HepG2 (cell line): ENCODE results near the gene KRTAP10-2. TPM values are rescaled to one million over a fixed set of nuclear protein-coding genes. Genes with fewer than 3 reads are reported as not detected.

Experiments
- ATAC-seq: fragments of 200-7000 bp; cut with Tn5 transposase; 3 replicates; pipeline ENCODE4 v1.9.1; 2020; ENCODE audit warnings: mild to moderate bottlenecking, moderate library complexity
- Bru-seq: library from RNA; stranded (reverse); fragments of 400-500 nt; gene quantifications from one replicate; lab custom pipeline; 2021; lab: Mats Ljungman, UMichigan
- BruChase-seq, 2 experiments: library from RNA; stranded (reverse); fragments of 400-500 nt; gene quantifications; one replicate each; lab custom pipeline; 2021; lab: Mats Ljungman, UMichigan
- BruUV-seq: library from RNA; stranded (reverse); fragments of 400-500 nt; replicated peaks from 2 replicates; lab custom pipeline; 2021; lab: Mats Ljungman, UMichigan
- CTCF ChIA-PET: fragments of 300-600 bp; formaldehyde crosslinking; extraction: SDS; loops from one replicate; lab custom pipeline; 2021; ENCODE audit warnings: low total read pairs, inconsistent platforms, low intra/inter-chr PET ratio; lab: Yijun Ruan, JAX
- POLR2A ChIA-PET: fragments of 350-600 bp; sonication (Branson Sonifier 250); formaldehyde crosslinking; loops from one replicate; lab custom pipeline; 2020; ENCODE audit warnings: antibody characterized with exemption, inconsistent platforms; lab: Yijun Ruan, JAX
- DNase-seq: peaks from one replicate; pipeline ENCODE4 v3.0.0-alpha.2; 2015; ENCODE audit warnings: low spot score
- FAIRE-seq: peaks from 3 replicates; lab custom pipeline; 2011; peaks lifted over from hg19 to GRCh38; lab: Jason Lieb, UNC
- H2AFZ ChIP-seq: one replicate; pipeline ENCODE4 v1.6.1; 2011; ENCODE audit warnings: low read length, inconsistent platforms
- H3K27ac ChIP-seq: fragments of 300-600 bp; 3 replicates; pipeline ENCODE4 v1.8.0; 2011; ENCODE audit warnings: mixed run types, mild to moderate bottlenecking, mixed read lengths, low read length, inconsistent platforms; ENCODE audit not compliant: insufficient read depth; ENCODE audit errors: extremely low read length
- H3K27me3 ChIP-seq, 2 experiments: fragments of 200-600 bp in 1 of 2; 2 replicates in 1 of 2; 3 replicates in 1 of 2; pipeline versions ENCODE4 v1.6.0 to v1.8.0; 2011; ENCODE audit warnings: low read length in 2 of 2, mild to moderate bottlenecking in 2 of 2, moderate library complexity in 2 of 2, inconsistent platforms in 1 of 2; ENCODE audit not compliant: insufficient read depth in 2 of 2, control insufficient read depth in 1 of 2
- H3K36me3 ChIP-seq, 2 experiments: fragments of 200-600 bp in 1 of 2; replicated peaks in 1 of 2; 2 replicates in 1 of 2; 3 replicates in 1 of 2; pipeline versions ENCODE4 v1.5.1 to v1.8.0; 2011; ENCODE audit warnings: low read length in 2 of 2, inconsistent platforms in 1 of 2; ENCODE audit not compliant: insufficient read depth in 2 of 2, control insufficient read depth in 1 of 2
- H3K4me1 ChIP-seq: 2 replicates; pipeline ENCODE4 v1.5.1; 2012; ENCODE audit warnings: low read length, inconsistent platforms; ENCODE audit not compliant: insufficient read depth
- H3K4me2 ChIP-seq: 2 replicates; pipeline ENCODE4 v1.6.0; 2011; ENCODE audit warnings: low read depth, low read length, inconsistent platforms
- H3K4me3 ChIP-seq, 3 experiments: fragments of 200-600 bp in 1 of 3; sonication (generic), shearing (Covaris generic) in 1 of 3; replicated peaks in 1 of 3; 2 replicates each; pipeline ENCODE4 v1.5.1; 2011 to 2016; ENCODE audit warnings: low read length in 3 of 3, inconsistent platforms in 2 of 3, low read depth in 2 of 3, mild to moderate bottlenecking in 2 of 3, control low read depth in 1 of 3, mixed read lengths in 1 of 3; ENCODE audit not compliant: insufficient read depth in 1 of 3
- H3K79me2 ChIP-seq: one replicate; pipeline ENCODE4 v1.6.1; 2011; ENCODE audit warnings: low read length, inconsistent platforms; ENCODE audit not compliant: insufficient read depth
- H3K9ac ChIP-seq: 2 replicates; pipeline ENCODE4 v1.6.0; 2011; ENCODE audit warnings: mild to moderate bottlenecking, low read depth, low read length, inconsistent platforms; ENCODE audit not compliant: insufficient read depth
- H3K9me3 ChIP-seq: 2 replicates; pipeline ENCODE4 v1.5.1; 2012; ENCODE audit warnings: mild to moderate bottlenecking, low read length
- H4K20me1 ChIP-seq: 2 replicates; pipeline ENCODE4 v1.6.0; 2011; ENCODE audit warnings: inconsistent platforms, mild to moderate bottlenecking, low read length, moderate library complexity; ENCODE audit not compliant: insufficient read depth
- ELF1 ChIP-seq: sonication (generic); formaldehyde crosslinking; IDR thresholded peaks from 2 replicates; pipeline ENCODE4 v1.4.0; 2020; ENCODE audit warnings: missing genetic modification reagents
- EP300 ChIP-seq, 3 experiments: sonication (generic) in 1 of 3; formaldehyde crosslinking in 1 of 3; IDR thresholded peaks; 2 replicates each; pipeline versions ENCODE4 v1.5.1 to v1.6.1; 2011 to 2020; ENCODE audit warnings: low read depth in 2 of 3, low read length in 2 of 3, borderline replicate concordance in 1 of 3, improper control_type of control experiment in 1 of 3, mild to moderate bottlenecking in 1 of 3, missing genetic modification reagents in 1 of 3, moderate library complexity in 1 of 3
- GRHL1 ChIP-seq: sonication (generic); formaldehyde crosslinking; conservative IDR thresholded peaks from 2 replicates; pipeline ENCODE4 v1.8.0; 2022; ENCODE audit warnings: missing genetic modification reagents
- HNF1B ChIP-seq: sonication (generic); formaldehyde crosslinking; IDR thresholded peaks from 2 replicates; pipeline ENCODE4 v1.5.1; 2020; ENCODE audit warnings: mild to moderate bottlenecking, moderate library complexity, missing genetic modification reagents
- ZNF687 ChIP-seq: sonication (generic); formaldehyde crosslinking; IDR thresholded peaks from 2 replicates; pipeline ENCODE4 v1.5.1; 2020; ENCODE audit warnings: mild to moderate bottlenecking, missing genetic modification reagents, moderate library complexity
- WGBS: methylation state at CpG from one replicate; pipeline ENCODE4 v1.1.6; 2017; ENCODE audit warnings: low lambda C conversion rate; 5-methylcytosine and 5-hydroxymethylcytosine counted together
- in situ Hi-C: cut with HindIII; loops from 2 replicates; pipeline ENCODE4 v1.10.0; 2017; ENCODE audit warnings: low pct_unique_long_range_greater_than_20kb; ENCODE audit not compliant: extremely low pct_ligation_motif_present
- intact Hi-C: fragments of 100-400 bp; cut with micrococcal nuclease; formaldehyde crosslinking; loops from one replicate; pipeline ENCODE4 v1.10.0; 2022; ENCODE audit not compliant: unreplicated experiment
- long read RNA-seq, 2 experiments: library from RNA in 1 of 2; library from polyadenylated mRNA in 1 of 2; stranded (forward) in 1 of 2; unstranded in 1 of 2; transcript quantifications; one replicate each; pipeline ENCODE4 v2.0.0, GENCODE V29; 2019 to 2022
- polyA minus RNA-seq, 3 experiments: library from RNA; depleted of rRNA, polyadenylated mRNA; stranded (reverse); fragments of >200 nt; gene quantifications; 2 replicates each; pipeline ENCODE4 v1.2.3, GENCODE V29; 2011; ENCODE audit warnings: low replicate concordance in 1 of 3
- polyA plus RNA-seq, 8 experiments: library from polyadenylated mRNA; depleted of rRNA in 3 of 8; stranded (reverse) in 7 of 8; unstranded in 1 of 8; fragments of >200 nt; fragmentation: Illumina TruSeq in 4 of 8; extraction: Trizol in 4 of 8; gene quantifications; 2 replicates each; pipeline versions ENCODE4 v1.2.1 to v1.2.3, GENCODE V29; 2011 to 2016; ENCODE audit warnings: low read depth in 4 of 8, missing spikeins in 1 of 8, mixed read lengths in 1 of 8; ENCODE audit not compliant: insufficient read depth in 1 of 8
- total RNA-seq, 5 experiments: library from RNA; depleted of rRNA; stranded (reverse); fragments of >200 nt; fragmentation: Illumina TruSeq; extraction: Trizol; gene quantifications; 2 replicates each; pipeline ENCODE4 v1.2.3, GENCODE V29; 2016; ENCODE audit warnings: low read depth in 1 of 5

The KRTAP10-2 gene
- not detected in 2 replicates for total RNA-seq (2016; rRNA removed; fragmentation: Illumina TruSeq; extraction: Trizol)
- not detected in 2 replicates for total RNA-seq (2016; cell fraction: cytosol; rRNA removed; fragmentation: Illumina TruSeq; extraction: Trizol; ENCODE audit: low read depth)
- total RNA-seq (2016; cell fraction: insoluble cytoplasmic fraction; rRNA removed; fragmentation: Illumina TruSeq; extraction: Trizol): not detected in 2 replicates
- total RNA-seq (2016; cell fraction: membrane; rRNA removed; fragmentation: Illumina TruSeq; extraction: Trizol): not detected in 2 replicates
- not detected in 2 replicates for total RNA-seq (2016; cell fraction: nucleus; rRNA removed; fragmentation: Illumina TruSeq; extraction: Trizol)
- polyA plus RNA-seq (2011; rRNA removed): not detected in 2 replicates
- not detected in 2 replicates for polyA plus RNA-seq (2011; cell fraction: cytosol; rRNA removed)
- polyA plus RNA-seq (2011; cell fraction: nucleus; rRNA removed): 0.14 TPM in 1 of 2 replicates, not detected in the other
- not detected in 2 replicates for polyA plus RNA-seq (2012)
- polyA plus RNA-seq (2016; cell fraction: cytosol; fragmentation: Illumina TruSeq; extraction: Trizol; ENCODE audit: low read depth): not detected in 2 replicates
- polyA plus RNA-seq (2016; cell fraction: insoluble cytoplasmic fraction; fragmentation: Illumina TruSeq; extraction: Trizol; ENCODE audit: low read depth): not detected in 2 replicates
- not detected in 2 replicates for polyA plus RNA-seq (2016; cell fraction: membrane; fragmentation: Illumina TruSeq; extraction: Trizol; ENCODE audit: low read depth)
- not detected in 2 replicates for polyA plus RNA-seq (2016; cell fraction: nucleus; fragmentation: Illumina TruSeq; extraction: Trizol; ENCODE audit: insufficient read depth, low read depth)
- polyA minus RNA-seq (2011; rRNA and poly(A)+ RNA removed; ENCODE audit: low replicate concordance): not detected in 2 replicates
- polyA minus RNA-seq (2011; cell fraction: cytosol; rRNA and poly(A)+ RNA removed): not detected in 2 replicates
- not detected in 2 replicates for polyA minus RNA-seq (2011; cell fraction: nucleus; rRNA and poly(A)+ RNA removed)
- Bru-seq, nascent RNA: not detected
- BruChase-seq, experiment 1, labeled RNA remaining after a 6-hour chase: not detected
- BruChase-seq, experiment 2, labeled RNA remaining after a 2-hour chase: not detected
- long read RNA-seq, experiment 1: 0 reads
- long read RNA-seq, experiment 2: 0 reads

- H3K36me3 ChIP-seq: no peaks in the 10 kb centered on the region
- ChIA-PET POLR2A (no interaction called here), CTCF (no interaction called here)
- no peak within 1 kb of the TSS for H2AFZ ChIP-seq
- TF ChIP-seq GRHL1: no peak
- 0 out of 2 replicates have a peak, but pooled peaks have one; percentile 18 for TF ChIP-seq ELF1 (CRISPR knock-in tag)
- 0 out of 2 replicates have a peak, but pooled peaks have one; percentile 22 for TF ChIP-seq ZNF687 (CRISPR knock-in tag)
- no peak for TF ChIP-seq EP300 (IDR thresholded peaks at IDR 0.05; ENCODE audit: low read depth in 2 of 2, low read length in 2 of 2)
- TF ChIP-seq EP300 (CRISPR knock-in tag; IDR thresholded peaks at IDR 0.05; ENCODE audit: borderline replicate concordance): no peak
- TF ChIP-seq HNF1B (CRISPR knock-in tag): no peak
- no peak within 1 kb of the TSS; the same call in 1 of the 2 replicates for H3K4me2 ChIP-seq
- no peaks in the 10 kb centered on the region for H3K9me3 ChIP-seq
- H3K4me1 ChIP-seq: no peaks in the 10 kb centered on the region; the same call in 1 of the 2 replicates
- BruUV-seq: no TSS peak
- H4K20me1 ChIP-seq: no peaks in the 10 kb centered on the region
- ATAC-seq (peak; percentile 40), FAIRE-seq (no peak), DNase-seq (no peak)
- no peak within 1 kb of the TSS for H3K9ac ChIP-seq
- H3K4me3 ChIP-seq: no peak within 1 kb of the TSS
- intact Hi-C loops (no loop called here), in situ Hi-C loops (no loop called here)
- 55% methylated on average over 11 of the region's 17 CpGs for WGBS
- no peak within 1 kb of the TSS for H3K27ac ChIP-seq
- no peaks in the 10 kb centered on the region for H3K79me2 ChIP-seq
- H3K27me3 ChIP-seq: peaks cover 0 to 3% of the 10 kb centered on the region in 2 experiments; a peak in 2 of 5 replicates
Measured at GRCh38 chr21:44551340-44551961, at the start of gene KRTAP10-2. Gene KRTAP10-2, minus strand, starts transcription at chr21:44551505. Its CDS starts 47 bp downstream, at chr21:44551458.
